ENCODE data around the gene SLC41A3.

- TF ChIP-seq CTCF (IDR thresholded peaks at IDR 0.05; ENCODE audit: low read length) (no peak), EZH2 (optimal IDR thresholded peaks at IDR 0.05; ENCODE audit: low read depth, low read length) (no peak)
These were observed 33.9 kb upstream of the SLC41A3 start for GRCh38 chr3:126117786-126118185.
